HepG2 (cell line): ENCODE measurements around the gene GPR17. TPM values are rescaled to one million over a fixed set of nuclear protein-coding genes. Genes with fewer than 3 reads are reported as not detected.

Experiments used
- AKNA ChIP-seq: sonication (generic); formaldehyde crosslinking; IDR thresholded peaks from 2 replicates; pipeline ENCODE4 v1.4.0; 2020; ENCODE audit warnings: missing genetic modification reagents, borderline replicate concordance
- ATRX ChIP-seq: sonication (generic); formaldehyde crosslinking; IDR thresholded peaks from 2 replicates; pipeline ENCODE4 v1.4.0; 2020; ENCODE audit warnings: missing genetic modification reagents, borderline replicate concordance
- CHD4 ChIP-seq: fragments of 200-600 bp; sonication (generic); IDR thresholded peaks from 2 replicates; pipeline ENCODE4 v1.7.0; 2017; ENCODE audit warnings: mild to moderate bottlenecking, low read length, borderline replicate concordance
- FOXK2 ChIP-seq: fragments of 450-650 bp; IDR thresholded peaks from 2 replicates; pipeline ENCODE4 v1.6.1; 2016
- HES4 ChIP-seq: sonication (generic); formaldehyde crosslinking; IDR thresholded peaks from 2 replicates; pipeline ENCODE4 v1.9.0; 2021; ENCODE audit warnings: mild to moderate bottlenecking, missing genetic modification reagents, borderline replicate concordance
- KLF9 ChIP-seq: IDR thresholded peaks from 2 replicates; pipeline ENCODE4 v1.6.1; 2016; ENCODE audit warnings: low read depth
- MLLT10 ChIP-seq: sonication (generic); formaldehyde crosslinking; IDR thresholded peaks from 2 replicates; pipeline ENCODE4 v1.4.0; 2020; ENCODE audit warnings: missing genetic modification reagents
- PAXIP1 ChIP-seq: sonication (generic); formaldehyde crosslinking; conservative IDR thresholded peaks from 2 replicates; pipeline ENCODE4 v1.4.0; 2020; ENCODE audit warnings: mild to moderate bottlenecking, missing genetic modification reagents, moderate library complexity
- RARG ChIP-seq: sonication (generic); formaldehyde crosslinking; IDR thresholded peaks from 2 replicates; pipeline ENCODE4 v1.4.0; 2020; ENCODE audit warnings: low read depth, mild to moderate bottlenecking, missing genetic modification reagents
- RFXANK ChIP-seq: IDR thresholded peaks from 2 replicates; pipeline ENCODE4 v1.6.1; 2016
- SOX6 ChIP-seq, 2 experiments: fragments of 450-650 bp in 1 of 2; sonication (generic) in 1 of 2; formaldehyde crosslinking in 1 of 2; IDR thresholded peaks; 2 replicates each; pipeline versions ENCODE4 v1.4.0 to v1.6.1; 2017 to 2020; ENCODE audit warnings: antibody characterized with exemption in 1 of 2, mild to moderate bottlenecking in 1 of 2, missing genetic modification reagents in 1 of 2
- ZNF432 ChIP-seq: sonication (generic); formaldehyde crosslinking; IDR thresholded peaks from 2 replicates; pipeline ENCODE4 v1.5.0; 2020; ENCODE audit warnings: missing genetic modification reagents, mild to moderate bottlenecking, borderline replicate concordance
- ZNF629 ChIP-seq: sonication (generic); formaldehyde crosslinking; conservative IDR thresholded peaks from 2 replicates; pipeline ENCODE4 v1.5.0; 2020; ENCODE audit warnings: missing genetic modification reagents
- ZNF891 ChIP-seq: sonication (generic); formaldehyde crosslinking; IDR thresholded peaks from 2 replicates; pipeline ENCODE4 v1.5.0; 2020; ENCODE audit warnings: mild to moderate bottlenecking, missing genetic modification reagents
- polyA plus RNA-seq, 8 experiments: library from polyadenylated mRNA; depleted of rRNA in 3 of 8; stranded (reverse) in 7 of 8; unstranded in 1 of 8; fragments of >200 nt; fragmentation: Illumina TruSeq in 4 of 8; extraction: Trizol in 4 of 8; gene quantifications; 2 replicates each; pipeline versions ENCODE4 v1.2.1 to v1.2.3, GENCODE V29; 2011 to 2016; ENCODE audit warnings: low read depth in 4 of 8, missing spikeins in 1 of 8, mixed read lengths in 1 of 8; ENCODE audit not compliant: insufficient read depth in 1 of 8
- total RNA-seq, 5 experiments: library from RNA; depleted of rRNA; stranded (reverse); fragments of >200 nt; fragmentation: Illumina TruSeq; extraction: Trizol; gene quantifications; 2 replicates each; pipeline ENCODE4 v1.2.3, GENCODE V29; 2016; ENCODE audit warnings: low read depth in 1 of 5
- TF ChIP-seq, protein P1 (sequence below): sonication (generic); formaldehyde crosslinking; IDR thresholded peaks from 2 replicates; pipeline ENCODE4 v1.9.0; 2021; ENCODE audit warnings: missing genetic modification reagents, borderline replicate concordance
- TF ChIP-seq, protein P2 (sequence below): sonication (generic); formaldehyde crosslinking; IDR thresholded peaks from 2 replicates; pipeline ENCODE4 v1.8.0; 2022; ENCODE audit warnings: mild to moderate bottlenecking, missing genetic modification reagents

The GPR17 gene
- total and polyA plus RNA-seq, 2 of the 13 experiments (the other 11 are each of a cell fraction or from before 2014, with no cell fraction given), result not detected

GRCh38 chr2:127701193-127701650 is 55.3 kb downstream of the GPR17 start, which contains the start of gene SFT2D3 (continued):
- 0 out of 2 replicates have a peak, but pooled peaks have one; percentile 29 for TF ChIP-seq PAXIP1 (CRISPR knock-in tag)
- 0 out of 2 replicates have a peak, but pooled peaks have one; percentile 64 for TF ChIP-seq KLF9
- TF ChIP-seq ATRX (CRISPR knock-in tag), result peak; percentile 48; the same call in 1 of the 2 replicates
- TF ChIP-seq HES4 (CRISPR knock-in tag), result peak; percentile 73; the same call in 1 of the 2 replicates
- TF ChIP-seq ZNF629 (CRISPR knock-in tag), result peak; percentile 43; the same call in 1 of the 2 replicates
- 0 out of 2 replicates have a peak, but pooled peaks have one; percentile 52 for TF ChIP-seq AKNA (CRISPR knock-in tag)
- no peak for TF ChIP-seq ZNF432
- TF ChIP-seq MLLT10 (CRISPR knock-in tag), result no peak
- TF ChIP-seq RFXANK (CRISPR knock-in tag), result peak; percentile 45; the same call in 1 of the 2 replicates
- TF ChIP-seq FOXK2, result no peak
- no peak for TF ChIP-seq SOX6 (IDR thresholded peaks at IDR 0.05)
- peak; percentile 56 for TF ChIP-seq SOX6 (CRISPR knock-in tag; IDR thresholded peaks at IDR 0.05)
- no peak for TF ChIP-seq CHD4
- TF ChIP-seq, protein P1, sequence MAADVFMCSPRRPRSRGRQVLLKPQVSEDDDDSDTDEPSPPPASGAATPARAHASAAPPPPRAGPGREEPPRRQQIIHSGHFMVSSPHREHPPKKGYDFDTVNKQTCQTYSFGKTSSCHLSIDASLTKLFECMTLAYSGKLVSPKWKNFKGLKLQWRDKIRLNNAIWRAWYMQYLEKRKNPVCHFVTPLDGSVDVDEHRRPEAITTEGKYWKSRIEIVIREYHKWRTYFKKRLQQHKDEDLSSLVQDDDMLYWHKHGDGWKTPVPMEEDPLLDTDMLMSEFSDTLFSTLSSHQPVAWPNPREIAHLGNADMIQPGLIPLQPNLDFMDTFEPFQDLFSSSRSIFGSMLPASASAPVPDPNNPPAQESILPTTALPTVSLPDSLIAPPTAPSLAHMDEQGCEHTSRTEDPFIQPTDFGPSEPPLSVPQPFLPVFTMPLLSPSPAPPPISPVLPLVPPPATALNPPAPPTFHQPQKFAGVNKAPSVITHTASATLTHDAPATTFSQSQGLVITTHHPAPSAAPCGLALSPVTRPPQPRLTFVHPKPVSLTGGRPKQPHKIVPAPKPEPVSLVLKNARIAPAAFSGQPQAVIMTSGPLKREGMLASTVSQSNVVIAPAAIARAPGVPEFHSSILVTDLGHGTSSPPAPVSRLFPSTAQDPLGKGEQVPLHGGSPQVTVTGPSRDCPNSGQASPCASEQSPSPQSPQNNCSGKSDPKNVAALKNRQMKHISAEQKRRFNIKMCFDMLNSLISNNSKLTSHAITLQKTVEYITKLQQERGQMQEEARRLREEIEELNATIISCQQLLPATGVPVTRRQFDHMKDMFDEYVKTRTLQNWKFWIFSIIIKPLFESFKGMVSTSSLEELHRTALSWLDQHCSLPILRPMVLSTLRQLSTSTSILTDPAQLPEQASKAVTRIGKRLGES (CRISPR knock-in tag), result peak; percentile 50; the same call in 1 of the 2 replicates
- TF ChIP-seq ZNF891 (CRISPR knock-in tag), result peak; percentile 5; the same call in 1 of the 2 replicates
- TF ChIP-seq RARG (CRISPR knock-in tag), result peak; percentile 85; the same call in 1 of the 2 replicates
- TF ChIP-seq, protein P2, sequence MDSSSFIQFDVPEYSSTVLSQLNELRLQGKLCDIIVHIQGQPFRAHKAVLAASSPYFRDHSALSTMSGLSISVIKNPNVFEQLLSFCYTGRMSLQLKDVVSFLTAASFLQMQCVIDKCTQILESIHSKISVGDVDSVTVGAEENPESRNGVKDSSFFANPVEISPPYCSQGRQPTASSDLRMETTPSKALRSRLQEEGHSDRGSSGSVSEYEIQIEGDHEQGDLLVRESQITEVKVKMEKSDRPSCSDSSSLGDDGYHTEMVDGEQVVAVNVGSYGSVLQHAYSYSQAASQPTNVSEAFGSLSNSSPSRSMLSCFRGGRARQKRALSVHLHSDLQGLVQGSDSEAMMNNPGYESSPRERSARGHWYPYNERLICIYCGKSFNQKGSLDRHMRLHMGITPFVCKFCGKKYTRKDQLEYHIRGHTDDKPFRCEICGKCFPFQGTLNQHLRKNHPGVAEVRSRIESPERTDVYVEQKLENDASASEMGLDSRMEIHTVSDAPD (CRISPR knock-in tag), result 0 out of 2 replicates have a peak, but pooled peaks have one; percentile 56
